ENCODE results near the gene NUP93. TPM values are rescaled to one million over a fixed set of nuclear protein-coding genes. Genes with fewer than 3 reads are reported as not detected.
A peak's percentile ranks its signal among the peaks of the same experiment; 100 is the strongest.

Gene NUP93
- total and polyA plus RNA-seq, 4 experiments from 2014 or later, result 48.0 to 73.2 (median 59.8) TPM

DNA sequence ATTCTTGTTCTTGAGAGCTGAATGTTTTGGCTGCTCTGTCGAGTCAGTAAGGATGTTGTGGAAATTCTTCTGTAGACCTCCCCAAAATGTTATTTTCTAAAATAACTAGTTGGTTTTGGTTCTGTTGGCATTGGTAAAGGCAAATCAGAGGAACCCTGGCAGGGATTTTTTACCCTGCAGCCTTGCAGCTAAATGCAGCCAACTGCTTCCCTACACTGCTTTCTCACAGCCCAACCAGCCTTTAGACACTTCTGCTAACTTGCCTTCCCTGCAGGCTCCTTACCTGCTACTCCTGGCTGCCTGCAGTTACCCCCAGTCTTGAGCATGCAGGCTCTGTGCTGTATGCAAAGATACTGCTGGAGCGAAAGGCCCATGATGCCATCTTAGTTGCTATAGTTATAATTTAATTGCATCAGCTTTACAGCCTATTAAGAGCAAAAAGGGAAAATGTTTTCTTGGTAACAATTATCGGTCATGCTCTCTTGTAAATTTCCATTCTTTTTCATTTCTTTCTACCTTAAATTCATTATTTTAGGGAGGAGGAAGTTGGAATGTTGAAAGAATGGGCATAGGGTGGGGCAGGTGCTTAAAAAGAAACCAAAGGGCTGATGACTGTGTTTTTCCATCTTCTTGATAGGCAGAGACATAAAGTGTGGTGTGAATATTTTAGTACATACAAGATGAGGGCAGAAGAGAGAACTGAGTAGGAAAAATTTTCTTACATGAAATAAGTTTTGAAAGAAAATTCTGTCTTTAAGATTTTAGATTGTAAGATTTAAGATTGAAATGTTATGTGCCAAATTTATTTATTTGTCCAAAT is 20.0 kb downstream of the NUP93 start:
- no peak overlapping the region for H3K4me3 ChIP-seq (ENCODE audit: low read length in 2 of 2)
- H3K4me1 Mint-ChIP-seq, result peaks cover 6 to 14% (median 10%) of the 10 kb centered on the region in 4 donors
- H3K36me3 ChIP-seq (ENCODE audit: insufficient read depth, low read length), result peaks cover 6% of the 10 kb centered on the region
- H3K4me1 ChIP-seq (ENCODE audit: insufficient read depth, low read length), result no peaks in the 10 kb centered on the region
- H3K27ac Mint-ChIP-seq, result peak overlapping the region in 1 of 7 donors; percentile 8
- H3K36me3 Mint-ChIP-seq, result peaks cover 53 to 58% of the 10 kb centered on the region in 2 donors
- no peaks in the 10 kb centered on the region for H3K9me3 ChIP-seq (ENCODE audit: control insufficient read depth in 1 of 2, low read length in 2 of 2)
- DNase-seq, result no peak
- ChIA-PET CTCF (ENCODE audit: partially characterized antibody) (no interaction called here), POLR2A (ENCODE audit: partially characterized antibody) (no interaction called here)
- H3K27me3 Mint-ChIP-seq, result no peaks in the 10 kb centered on the region
- H3K27me3 ChIP-seq (ENCODE audit: insufficient read depth, low read length), result no peaks in the 10 kb centered on the region
- intact Hi-C loops (cut with micrococcal nuclease), result no loop called here
- H3K27ac ChIP-seq (ENCODE audit: low read depth, low read length), result no peak overlapping the region
- peaks cover 0 to 7% (median under 1%) of the 10 kb centered on the region in 8 donors for H3K9me3 Mint-ChIP-seq
- H3K4me3 Mint-ChIP-seq, result no peak overlapping the region

DNA sequence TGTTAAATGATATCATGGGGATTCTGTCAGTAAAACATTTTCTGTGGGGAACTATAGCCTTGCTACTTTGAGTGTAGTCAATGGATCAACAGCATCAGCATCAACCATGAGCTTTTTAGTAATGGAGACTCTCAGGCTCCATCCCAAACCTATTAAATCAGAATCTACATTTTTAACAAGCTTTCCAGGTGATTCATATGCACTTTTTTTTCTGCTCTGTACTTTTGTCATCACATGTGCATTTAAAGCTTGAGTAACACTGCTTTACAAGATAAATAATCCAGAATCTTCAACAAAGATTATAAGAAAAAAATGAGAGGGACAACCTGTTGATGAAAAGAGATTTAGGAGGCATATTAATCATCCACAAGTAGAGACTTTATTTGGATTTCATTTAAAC is 23.5 kb downstream of the NUP93 start:
- H3K27me3 Mint-ChIP-seq, result no peaks in the 10 kb centered on the region
- H3K36me3 ChIP-seq (ENCODE audit: insufficient read depth, low read length), result peaks cover 6% of the 10 kb centered on the region
- peaks cover 60 to 62% of the 10 kb centered on the region in 2 donors for H3K36me3 Mint-ChIP-seq
- H3K9me3 Mint-ChIP-seq, result peaks cover 0 to 9% (median under 1%) of the 10 kb centered on the region in 8 donors
- H3K27me3 ChIP-seq (ENCODE audit: insufficient read depth, low read length), result no peaks in the 10 kb centered on the region
- ChIA-PET POLR2A (ENCODE audit: partially characterized antibody) (no interaction called here), CTCF (ENCODE audit: partially characterized antibody) (no interaction called here)
- intact Hi-C loops (cut with micrococcal nuclease), result no loop called here
- H3K4me3 Mint-ChIP-seq, result no peak overlapping the region
- no peaks in the 10 kb centered on the region for H3K4me1 ChIP-seq (ENCODE audit: insufficient read depth, low read length)
- H3K4me1 Mint-ChIP-seq, result peaks cover 0 to 9% (median 2%) of the 10 kb centered on the region in 4 donors
- H3K4me3 ChIP-seq (ENCODE audit: low read length in 2 of 2), result no peak overlapping the region
- H3K27ac Mint-ChIP-seq, result no peak overlapping the region
- no peak for DNase-seq
- H3K9me3 ChIP-seq (ENCODE audit: control insufficient read depth in 1 of 2, low read length in 2 of 2), result no peaks in the 10 kb centered on the region
- H3K27ac ChIP-seq (ENCODE audit: low read depth, low read length), result no peak overlapping the region

DNA sequence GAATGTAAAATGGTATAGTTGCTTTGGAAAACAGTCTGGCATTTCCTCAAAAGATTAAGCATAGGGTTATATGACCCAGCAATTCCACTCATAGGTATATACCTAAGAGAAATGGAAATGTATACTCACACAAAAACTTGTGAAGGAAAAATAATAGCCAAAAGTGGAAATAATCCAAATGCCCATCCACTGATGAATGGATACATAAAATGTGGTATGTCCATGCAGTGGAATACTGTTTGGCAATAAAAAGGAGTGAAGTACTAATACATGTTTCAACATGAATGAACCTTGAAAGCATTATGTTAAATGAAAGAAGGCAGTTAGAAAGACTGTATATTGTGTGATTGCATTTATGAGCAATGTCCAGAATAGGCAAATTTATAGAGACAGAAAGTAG is 25.1 kb downstream of the NUP93 start:
- Mint-ChIP-seq H3K27me3 (no peaks in the 10 kb centered on the region), H3K4me1 (no peaks in the 10 kb centered on the region), H3K4me3 (no peak overlapping the region), H3K9me3 (peaks cover 0 to 9% (median under 1%) of the 10 kb centered on the region in 8 donors), H3K36me3 (peaks cover 60 to 63% of the 10 kb centered on the region in 2 donors), H3K27ac (peak overlapping the region in 1 of 7 donors; percentile 60)
- Histone ChIP-seq H3K36me3 (ENCODE audit: insufficient read depth, low read length) (peaks cover 8% of the 10 kb centered on the region), H3K9me3 (ENCODE audit: control insufficient read depth in 1 of 2, low read length in 2 of 2) (no peaks in the 10 kb centered on the region), H3K27ac (ENCODE audit: low read depth, low read length) (no peak overlapping the region), H3K4me3 (ENCODE audit: low read length in 2 of 2) (no peak overlapping the region), H3K27me3 (ENCODE audit: insufficient read depth, low read length) (no peaks in the 10 kb centered on the region), H3K4me1 (ENCODE audit: insufficient read depth, low read length) (no peaks in the 10 kb centered on the region)
- intact Hi-C loops (cut with micrococcal nuclease), result no loop called here
- no peak for DNase-seq
- CTCF ChIA-PET (ENCODE audit: partially characterized antibody), result no interaction called here
- POLR2A ChIA-PET (ENCODE audit: partially characterized antibody), result no interaction called here

DNA sequence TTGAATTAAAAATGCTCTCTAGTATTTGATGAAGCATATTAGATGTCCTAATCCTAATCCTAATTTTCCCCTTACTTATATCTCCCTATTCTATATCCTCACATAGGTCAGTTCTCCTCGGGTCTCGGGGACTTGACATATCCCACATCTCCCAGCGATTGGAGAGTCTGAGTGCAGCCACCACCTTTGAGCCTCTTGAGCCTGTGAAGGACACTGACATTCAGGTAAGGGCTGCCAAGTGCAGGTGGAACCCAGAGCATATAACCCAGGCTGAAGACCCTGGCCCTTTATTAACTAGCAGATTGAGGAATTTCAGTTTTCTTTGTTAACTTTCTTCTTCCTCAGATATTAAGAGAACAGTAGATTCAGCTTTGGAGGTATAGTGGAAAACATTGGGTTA is 28.5 kb downstream of the NUP93 start:
- Mint-ChIP-seq H3K4me3 (no peak overlapping the region), H3K36me3 (peaks cover 49 to 57% of the 10 kb centered on the region in 2 donors)

DNA sequence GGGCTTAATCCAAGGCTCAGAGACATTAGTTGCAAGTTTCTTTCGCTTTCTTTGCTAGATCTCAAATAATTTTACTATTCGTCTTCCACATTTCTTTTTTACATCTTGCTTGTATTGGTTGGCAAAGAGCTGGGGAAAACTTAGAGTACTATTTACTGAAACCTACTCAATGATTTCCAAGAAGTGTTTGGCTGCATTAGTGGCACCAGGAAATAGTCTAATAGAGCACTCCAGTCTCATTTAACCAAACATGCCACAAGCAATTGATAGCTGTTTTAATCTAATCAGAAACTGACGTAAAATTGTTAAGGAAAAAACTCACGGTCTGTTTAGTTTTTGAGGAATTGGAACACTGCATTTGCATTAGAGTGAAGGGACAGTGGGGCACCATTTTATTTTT is 29.0 kb downstream of the NUP93 start:
- intact Hi-C loops (cut with micrococcal nuclease), result no loop called here
- H3K4me3 Mint-ChIP-seq, result no peak overlapping the region
- Histone ChIP-seq H3K4me1 (ENCODE audit: insufficient read depth, low read length) (no peaks in the 10 kb centered on the region), H3K9me3 (ENCODE audit: control insufficient read depth in 1 of 2, low read length in 2 of 2) (no peaks in the 10 kb centered on the region), H3K4me3 (ENCODE audit: low read length in 2 of 2) (no peak overlapping the region), H3K27ac (ENCODE audit: low read depth, low read length) (no peak overlapping the region), H3K27me3 (ENCODE audit: insufficient read depth, low read length) (no peaks in the 10 kb centered on the region), H3K36me3 (ENCODE audit: insufficient read depth, low read length) (peaks cover 8% of the 10 kb centered on the region)
- ChIA-PET CTCF (ENCODE audit: partially characterized antibody) (no interaction called here), POLR2A (ENCODE audit: partially characterized antibody) (no interaction called here)
- peaks cover 46 to 56% of the 10 kb centered on the region in 2 donors for H3K36me3 Mint-ChIP-seq
- peaks cover 0 to 5% (median under 1%) of the 10 kb centered on the region in 8 donors for H3K9me3 Mint-ChIP-seq
- H3K27ac Mint-ChIP-seq, result no peak overlapping the region
- no peak for DNase-seq
- H3K27me3 Mint-ChIP-seq, result no peaks in the 10 kb centered on the region
- H3K4me1 Mint-ChIP-seq, result peaks cover 0 to 10% (median 3%) of the 10 kb centered on the region in 4 donors

More for the DNA sequence above, 28.5 kb downstream of the NUP93 start:
- POLR2A ChIA-PET (ENCODE audit: partially characterized antibody), result no interaction called here
- no peak for DNase-seq
- H3K27ac Mint-ChIP-seq, result no peak overlapping the region
- Histone ChIP-seq H3K9me3 (ENCODE audit: control insufficient read depth in 1 of 2, low read length in 2 of 2) (no peaks in the 10 kb centered on the region), H3K27ac (ENCODE audit: low read depth, low read length) (no peak overlapping the region), H3K4me3 (ENCODE audit: low read length in 2 of 2) (no peak overlapping the region), H3K36me3 (ENCODE audit: insufficient read depth, low read length) (peaks cover 8% of the 10 kb centered on the region), H3K27me3 (ENCODE audit: insufficient read depth, low read length) (no peaks in the 10 kb centered on the region), H3K4me1 (ENCODE audit: insufficient read depth, low read length) (no peaks in the 10 kb centered on the region)
- H3K9me3 Mint-ChIP-seq, result peaks cover 0 to 9% (median under 1%) of the 10 kb centered on the region in 8 donors
- peaks cover 0 to 7% (median under 1%) of the 10 kb centered on the region in 4 donors for H3K4me1 Mint-ChIP-seq
- CTCF ChIA-PET (ENCODE audit: partially characterized antibody), result no interaction called here
- intact Hi-C loops (cut with micrococcal nuclease), result no loop called here
- no peaks in the 10 kb centered on the region for H3K27me3 Mint-ChIP-seq

DNA sequence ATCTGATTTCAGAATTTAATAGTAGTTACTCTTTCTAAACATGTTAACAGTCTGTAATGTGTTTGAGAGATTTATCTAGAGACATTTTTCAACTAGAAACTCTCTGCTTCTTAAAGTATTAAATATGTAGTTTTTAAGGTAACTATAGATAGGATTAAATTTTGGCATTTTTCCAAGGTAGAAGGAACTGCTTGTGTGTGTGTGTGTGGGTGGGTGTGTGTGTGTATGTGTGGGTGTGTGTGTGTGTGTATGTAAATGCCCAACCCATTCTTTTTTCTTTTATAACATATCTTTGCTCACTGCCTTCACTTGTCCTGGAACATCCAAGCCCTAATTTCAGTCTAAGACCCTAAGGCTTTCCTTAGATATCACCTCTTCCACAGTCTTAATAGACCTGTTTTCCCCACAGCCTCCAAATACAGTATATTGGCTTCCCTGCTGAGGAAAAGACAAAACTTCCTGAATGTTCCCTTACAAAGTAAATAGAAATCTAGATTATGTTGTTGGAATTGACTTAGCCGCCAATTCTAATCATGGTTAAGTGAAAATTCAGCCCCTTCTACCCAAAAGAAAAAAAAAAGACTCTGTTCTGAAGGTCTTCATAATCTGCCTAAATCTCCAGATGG is 33.5 kb downstream of the NUP93 start:
- Mint-ChIP-seq H3K27me3 (no peaks in the 10 kb centered on the region), H3K36me3 (peaks cover 37 to 51% of the 10 kb centered on the region in 2 donors), H3K4me3 (no peak overlapping the region), H3K9me3 (no peaks in the 10 kb centered on the region), H3K27ac (peak overlapping the region in 2 of 7 donors; percentile 3 to 67), H3K4me1 (peaks cover 1 to 16% (median 4%) of the 10 kb centered on the region in 4 donors)
- Histone ChIP-seq H3K27ac (ENCODE audit: low read depth, low read length) (no peak overlapping the region), H3K9me3 (ENCODE audit: control insufficient read depth in 1 of 2, low read length in 2 of 2) (no peaks in the 10 kb centered on the region), H3K27me3 (ENCODE audit: insufficient read depth, low read length) (no peaks in the 10 kb centered on the region), H3K4me1 (ENCODE audit: insufficient read depth, low read length) (no peaks in the 10 kb centered on the region), H3K4me3 (ENCODE audit: low read length in 2 of 2) (no peak overlapping the region), H3K36me3 (ENCODE audit: insufficient read depth, low read length) (peaks cover 8% of the 10 kb centered on the region)
- CTCF ChIA-PET (ENCODE audit: partially characterized antibody), result no interaction called here
- intact Hi-C loops (cut with micrococcal nuclease), result no loop called here
- POLR2A ChIA-PET (ENCODE audit: partially characterized antibody), result no interaction called here
- DNase-seq, result no peak

DNA sequence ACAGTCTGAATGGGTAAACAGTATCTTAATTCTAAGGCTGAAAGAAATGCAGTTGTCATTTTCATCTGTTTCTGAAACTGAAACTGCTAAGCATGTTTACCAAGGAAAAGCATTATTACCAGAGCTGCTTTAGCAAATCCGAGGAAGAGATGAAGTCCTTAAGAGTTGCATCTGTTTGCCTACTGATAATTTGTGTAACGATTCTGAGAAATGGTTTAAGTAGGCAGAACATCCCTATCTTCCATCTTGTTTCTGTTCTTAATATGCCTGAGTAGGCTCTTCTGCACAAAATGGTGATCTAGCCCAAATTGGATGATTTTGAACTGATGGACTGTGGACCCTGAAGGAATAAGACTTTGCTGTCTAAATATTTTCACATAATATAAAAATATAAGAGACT is 34.9 kb downstream of the NUP93 start:
- H3K4me1 Mint-ChIP-seq, result peaks cover 1 to 18% (median 4%) of the 10 kb centered on the region in 4 donors
- peak overlapping the region in 1 of 8 donors; percentile 21 for H3K4me3 Mint-ChIP-seq
- ChIA-PET POLR2A (ENCODE audit: partially characterized antibody) (no interaction called here), CTCF (ENCODE audit: partially characterized antibody) (interaction anchor here (0.6 kb wide), 1 partner anchor 65 kb away, joined by 3 read pairs; no protein-coding TSS in a partner anchor)
- Histone ChIP-seq H3K27me3 (ENCODE audit: insufficient read depth, low read length) (no peaks in the 10 kb centered on the region), H3K27ac (ENCODE audit: low read depth, low read length) (no peak overlapping the region), H3K4me1 (ENCODE audit: insufficient read depth, low read length) (no peaks in the 10 kb centered on the region), H3K9me3 (ENCODE audit: control insufficient read depth in 1 of 2, low read length in 2 of 2) (no peaks in the 10 kb centered on the region), H3K4me3 (ENCODE audit: low read length in 2 of 2) (no peak overlapping the region), H3K36me3 (ENCODE audit: insufficient read depth, low read length) (no peaks in the 10 kb centered on the region)
- H3K9me3 Mint-ChIP-seq, result no peaks in the 10 kb centered on the region
- H3K36me3 Mint-ChIP-seq, result peaks cover 25 to 39% of the 10 kb centered on the region in 2 donors
- no peaks in the 10 kb centered on the region for H3K27me3 Mint-ChIP-seq
- no peak for DNase-seq
- H3K27ac Mint-ChIP-seq, result peak overlapping the region in 2 of 7 donors; percentile 8 to 79
- intact Hi-C loops (cut with micrococcal nuclease), result no loop called here
